ENCODE results near the gene SEC14L6.
A peak's percentile ranks its signal among the peaks of the same experiment; 100 is the strongest.
"Not testable (repeated sequence)": the region's sequence is repeated elsewhere in the genome, so short reads cannot be mapped to it uniquely, and the experiment has no call there.

Gene SEC14L6

GRCh38 chr22:30567277-30567676, 20.7 kb upstream of the SEC14L6 start:
- not testable (repeated sequence) for DNase-seq (ENCODE audit: low read depth in 2 of 2)

DNA sequence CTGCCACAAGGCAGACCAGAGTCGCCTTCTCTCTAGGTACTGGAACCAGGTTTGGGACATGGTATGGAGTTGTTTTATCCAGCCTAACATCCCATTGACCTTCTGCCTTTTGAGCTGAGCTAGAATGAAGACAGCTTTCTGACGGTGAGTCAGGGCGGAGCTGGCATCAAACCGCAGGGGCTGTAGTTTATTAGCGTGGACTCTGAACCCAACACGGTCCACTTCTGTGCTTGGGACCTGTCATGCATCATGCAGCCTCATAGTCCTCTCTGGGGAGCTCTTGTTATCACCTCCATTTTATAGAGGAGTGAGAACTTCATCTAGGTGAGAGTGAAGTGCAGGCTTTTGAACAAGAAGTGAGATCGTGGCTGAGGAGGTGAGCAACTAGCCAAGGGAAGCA, 19.6 kb upstream of the SEC14L6 start:
- DNase-seq (ENCODE audit: low read depth in 2 of 2): no peak

- no peak for DNase-seq (ENCODE audit: low read depth in 2 of 2)
These were observed 18.8 kb upstream of the SEC14L6 start for GRCh38 chr22:30565341-30565740.

- DNase-seq (ENCODE audit: low read depth in 2 of 2): no peak
These were observed 18.2 kb upstream of the SEC14L6 start for GRCh38 chr22:30564761-30565119.

- DNase-seq (ENCODE audit: low read depth in 2 of 2): no peak
These were observed 17.7 kb upstream of the SEC14L6 start for GRCh38 chr22:30564045-30564760.

DNA sequence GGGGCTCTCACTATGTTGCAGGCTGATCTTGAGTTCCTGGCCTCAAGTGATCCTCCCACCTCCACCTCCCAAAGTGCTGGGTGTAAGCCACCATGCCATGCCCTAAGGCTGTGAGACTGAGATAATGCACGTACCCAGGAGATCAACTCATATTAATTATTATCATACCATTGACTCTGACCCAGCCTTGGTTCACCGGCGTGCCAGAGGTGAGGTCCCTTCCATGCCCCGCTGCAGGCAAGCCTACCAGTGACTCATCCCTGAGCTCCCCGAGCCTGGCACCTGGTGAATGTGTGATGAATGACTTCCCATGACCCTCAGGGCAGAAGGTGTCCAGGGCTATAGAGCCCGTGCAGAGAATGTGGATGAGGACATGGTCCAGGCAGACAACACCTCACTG, 15.8 kb upstream of the SEC14L6 start:
- no peak for DNase-seq (ENCODE audit: low read depth in 2 of 2)

DNA sequence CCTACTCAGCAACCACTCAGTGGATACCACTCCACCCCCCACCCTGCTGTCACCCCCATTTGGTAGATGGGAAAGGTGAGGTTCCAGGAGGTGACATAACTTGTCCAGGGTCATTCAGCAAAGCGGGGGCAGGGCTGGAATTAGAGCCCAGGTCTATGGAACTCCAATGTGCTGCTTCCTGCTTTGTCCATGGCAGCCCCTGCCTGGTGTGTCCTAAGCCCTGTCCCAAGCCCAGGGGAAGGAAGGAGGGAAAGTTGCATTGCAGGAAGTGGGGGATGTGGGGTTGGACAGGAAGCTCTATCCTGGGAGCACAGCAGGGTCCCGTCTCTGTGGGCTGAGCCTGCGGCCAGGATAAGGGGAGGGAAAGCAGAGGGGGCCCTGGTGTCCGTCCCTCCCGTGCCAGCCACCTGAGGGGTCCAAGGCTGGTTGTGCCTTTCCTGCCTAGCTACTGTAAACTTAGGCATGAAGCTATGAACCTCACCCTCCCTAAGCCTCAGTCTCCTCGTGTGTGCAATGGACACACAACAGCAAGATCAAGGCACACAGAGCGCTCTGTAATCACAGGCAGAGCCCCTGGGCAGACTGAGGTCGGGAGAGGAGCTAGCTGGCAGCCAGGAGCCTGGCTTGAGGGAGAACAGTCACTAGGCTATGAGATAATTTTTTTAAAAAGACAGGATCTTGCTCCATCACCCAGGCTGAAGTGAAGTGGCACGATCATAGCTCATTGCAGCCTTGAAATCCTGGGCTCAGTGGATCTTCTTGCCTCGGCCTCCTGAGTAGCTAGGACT, 15.1 kb upstream of the SEC14L6 start:
- no peak for DNase-seq (ENCODE audit: low read depth in 2 of 2)

DNA sequence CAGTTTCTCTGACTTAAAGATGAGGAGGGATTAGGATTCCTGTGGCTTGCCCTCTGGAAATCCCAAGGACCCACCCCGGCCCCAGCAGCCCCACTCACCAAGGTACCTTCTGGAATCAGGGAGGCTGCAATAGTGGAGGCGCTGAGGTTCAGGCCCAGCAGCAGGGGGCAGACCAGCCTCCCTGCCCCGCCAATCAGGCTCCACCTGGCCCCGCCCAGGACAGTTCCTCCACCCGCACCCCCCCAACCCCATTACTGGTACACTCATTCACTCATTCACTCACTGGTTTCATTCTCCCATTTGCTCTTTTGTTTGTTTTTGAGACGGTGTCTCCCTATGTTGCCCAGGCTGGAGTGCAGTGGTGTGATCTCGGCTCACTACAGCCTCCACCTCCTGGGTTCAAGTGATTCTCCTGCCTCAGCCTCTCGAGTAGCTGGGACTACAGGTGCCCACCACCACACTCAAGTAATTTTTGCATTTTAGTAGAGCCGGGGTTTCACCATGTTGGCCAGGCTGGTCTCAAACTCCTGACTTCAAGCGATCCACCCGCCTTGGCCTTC, 14.2 kb upstream of the SEC14L6 start:
- DNase-seq (ENCODE audit: low read depth in 2 of 2): not testable (repeated sequence)

DNA sequence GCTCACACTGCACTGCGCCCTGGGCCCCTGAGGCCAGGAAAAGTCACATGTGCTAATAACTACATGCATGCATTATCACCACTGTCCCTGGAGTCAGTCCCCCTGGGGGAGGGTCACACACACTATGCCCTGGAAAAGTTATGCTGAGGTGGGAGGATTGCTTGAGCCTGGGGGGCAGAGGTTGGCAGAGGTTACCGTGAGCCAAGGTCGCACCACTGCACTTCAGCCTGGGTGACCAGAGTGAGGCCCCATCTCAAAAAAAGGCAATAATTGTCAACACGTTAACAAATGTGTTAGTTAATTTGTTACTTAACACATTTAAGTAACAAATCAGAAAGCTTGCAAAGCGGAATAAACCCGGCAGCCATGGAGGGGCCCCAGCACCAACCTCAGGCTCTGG, 13.3 kb upstream of the SEC14L6 start:
- DNase-seq (ENCODE audit: low read depth in 2 of 2): no peak

DNA sequence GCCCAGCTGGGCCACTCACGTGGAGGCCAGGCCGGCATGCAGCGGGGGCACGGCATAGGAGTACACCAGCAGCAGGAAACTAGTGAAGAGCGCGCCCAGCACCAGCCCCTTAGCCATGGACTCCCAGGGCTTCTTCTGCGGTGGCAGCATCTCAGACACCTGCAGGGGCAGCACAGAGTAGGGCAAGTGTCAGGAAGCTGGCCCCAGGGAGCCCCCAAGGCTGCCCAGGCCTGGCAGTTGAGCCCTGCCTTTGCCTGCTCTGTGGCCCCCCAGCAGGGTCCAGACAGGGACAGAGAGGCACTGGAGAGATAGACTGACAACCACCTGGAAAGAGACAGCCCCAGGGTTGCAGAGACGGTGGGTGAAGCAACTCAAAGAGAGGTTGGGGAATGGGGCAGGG, 10.7 kb upstream of the SEC14L6 start:
- DNase-seq (ENCODE audit: low read depth in 2 of 2): no peak

DNA sequence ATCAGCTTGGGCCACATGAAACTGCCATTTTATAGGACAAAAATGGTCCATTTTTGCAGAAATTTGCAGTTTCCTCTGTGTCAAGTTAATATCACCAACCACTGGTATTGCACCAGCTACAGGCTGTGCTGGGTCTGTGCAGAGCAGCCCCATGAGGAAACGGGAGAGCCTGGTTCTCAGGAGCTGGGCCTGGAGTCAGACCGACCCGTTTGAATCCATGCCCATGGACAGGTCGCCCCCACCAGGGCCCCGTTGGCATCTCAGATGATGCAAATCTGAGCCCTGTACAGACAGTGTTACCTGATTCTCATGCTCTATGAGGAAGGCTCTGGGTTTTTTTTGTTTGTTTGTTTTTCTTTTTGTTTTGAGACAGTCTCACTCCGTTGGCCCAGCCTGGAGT, 9.8 kb upstream of the SEC14L6 start:
- no peak for DNase-seq (ENCODE audit: low read depth in 2 of 2)

- DNase-seq (ENCODE audit: low read depth in 2 of 2): no peak
These were observed 9.0 kb upstream of the SEC14L6 start for GRCh38 chr22:30555282-30556210.

DNA sequence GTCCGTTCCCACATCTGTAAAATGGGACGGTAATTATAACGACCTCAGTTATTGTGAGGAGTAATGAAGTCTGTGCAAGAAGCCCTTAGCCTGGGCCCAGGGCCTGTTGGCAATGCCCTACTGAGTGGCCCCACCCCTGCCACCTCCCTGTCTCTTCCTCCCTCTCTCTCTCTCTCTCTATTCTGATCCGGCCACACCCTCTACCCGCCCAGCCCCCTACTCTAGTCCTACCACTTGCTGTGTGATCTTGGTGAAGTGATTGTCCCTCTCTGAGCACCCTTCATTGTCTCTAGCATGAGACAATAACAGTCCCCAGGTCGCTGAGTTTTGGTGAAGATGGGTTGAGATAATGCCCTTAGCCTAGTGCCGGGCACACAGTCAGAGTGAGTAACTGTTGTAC, 7.4 kb upstream of the SEC14L6 start:
- no peak for DNase-seq (ENCODE audit: low read depth in 2 of 2)

- no peak for DNase-seq (ENCODE audit: low read depth in 2 of 2)
These were observed 6.2 kb upstream of the SEC14L6 start for GRCh38 chr22:30552719-30553118.

GRCh38 chr22:30551813-30552212, 5.3 kb upstream of the SEC14L6 start:
- not testable (repeated sequence) for DNase-seq (ENCODE audit: low read depth in 2 of 2)

DNA sequence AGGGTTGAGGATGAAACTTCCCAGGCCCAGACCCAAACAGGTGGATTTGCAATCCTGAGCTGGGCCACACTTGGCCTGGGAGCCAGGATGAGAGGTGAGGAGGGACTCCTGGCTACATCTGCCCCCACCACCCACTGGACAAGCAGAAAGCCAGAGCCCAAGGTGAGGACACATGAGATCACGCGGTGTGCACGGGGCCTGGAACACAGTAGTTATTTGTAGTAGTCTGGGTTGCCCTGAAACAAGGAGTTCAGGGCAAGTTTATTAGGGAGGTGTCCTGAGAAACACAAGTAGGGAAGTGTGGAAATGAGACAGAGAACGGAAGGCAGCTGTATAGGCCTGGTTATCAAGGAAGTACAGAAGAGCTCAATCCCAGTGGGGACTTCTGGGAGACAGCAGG, 647 bp upstream of the SEC14L6 start:
- DNase-seq (ENCODE audit: low read depth in 2 of 2): no peak

DNA sequence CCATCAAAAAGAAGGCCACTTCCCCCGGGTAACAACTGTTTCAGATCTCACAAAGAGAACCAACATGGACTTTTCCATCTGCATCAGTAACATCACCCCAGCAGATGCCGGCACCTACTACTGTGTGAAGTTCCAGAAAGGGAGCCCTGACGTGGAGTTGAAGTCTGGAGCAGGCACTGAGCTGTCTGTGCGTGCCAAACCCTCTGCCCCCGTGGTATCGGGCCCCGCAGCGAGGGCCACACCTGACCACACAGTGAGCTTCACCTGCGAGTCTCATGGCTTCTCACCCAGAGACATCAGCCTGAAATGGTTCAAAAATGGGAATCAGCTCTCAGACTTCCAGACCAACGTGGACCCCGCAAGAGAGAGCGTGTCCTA, 3.7 kb downstream of the SEC14L6 start:
- no peak for DNase-seq (ENCODE audit: low read depth in 2 of 2)

DNA sequence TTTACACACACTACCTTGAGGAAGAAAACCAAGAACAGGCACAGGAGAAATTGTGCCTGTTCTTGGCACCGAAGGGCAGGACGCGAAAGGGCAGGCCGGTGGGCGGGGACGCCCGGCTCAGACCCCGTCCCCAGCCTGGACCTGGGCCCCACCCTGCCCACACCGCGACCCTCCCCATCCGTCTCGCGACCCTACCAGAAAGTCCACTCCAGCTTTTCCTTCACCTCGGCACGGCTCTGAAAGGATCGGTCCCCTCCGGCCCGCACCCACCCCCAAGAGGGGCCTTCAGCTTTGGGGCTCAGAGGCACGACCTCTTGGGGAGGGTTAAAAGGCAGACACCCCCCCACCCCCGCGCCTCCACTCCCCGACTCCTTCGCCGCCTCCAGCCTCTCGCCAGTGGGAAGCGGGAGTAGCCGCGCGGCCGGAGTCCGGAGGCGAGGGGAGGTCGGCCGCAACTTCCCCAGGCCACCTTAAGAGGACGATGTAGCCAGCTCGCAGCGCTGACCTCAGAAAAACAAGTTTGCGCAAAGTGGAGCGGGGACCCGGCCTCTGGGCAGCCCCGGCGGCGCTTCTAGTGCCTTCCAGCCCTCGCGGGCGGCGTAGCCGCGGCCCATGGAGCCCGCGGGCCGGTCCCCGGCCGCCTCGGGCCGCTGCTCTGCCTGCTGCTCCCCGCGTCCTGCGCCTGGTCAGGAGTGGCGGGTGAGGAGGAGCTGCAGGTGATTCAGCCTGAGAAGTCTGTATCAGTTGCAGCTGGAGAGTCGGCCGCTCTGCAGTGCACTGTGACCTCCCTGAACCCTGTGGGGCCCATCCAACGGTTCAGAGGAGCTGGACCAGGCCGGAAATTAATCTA, 4.4 kb downstream of the SEC14L6 start:
- DNase-seq (ENCODE audit: low read depth in 2 of 2): no peak

DNA sequence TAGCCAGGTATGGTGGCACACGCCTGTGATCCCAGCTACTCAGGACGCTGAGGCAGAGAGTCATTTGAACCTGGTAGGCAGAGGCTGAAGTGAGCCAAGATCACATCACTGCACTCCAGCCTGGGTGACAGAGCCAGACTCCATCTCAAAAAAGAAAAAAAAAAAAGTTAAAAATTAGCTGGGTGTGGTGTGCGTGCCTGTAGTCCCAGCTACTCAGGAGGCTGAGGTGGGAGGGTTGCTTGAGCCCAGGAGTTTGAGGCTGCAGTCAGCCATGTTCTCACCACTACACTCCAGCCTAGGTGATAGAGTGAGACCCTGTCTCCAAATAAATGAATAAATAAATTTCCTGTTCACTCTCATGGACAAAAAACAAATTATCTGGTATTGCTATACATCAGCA, 5.0 kb downstream of the SEC14L6 start:
- DNase-seq (ENCODE audit: low read depth in 2 of 2): not testable (repeated sequence)

DNA sequence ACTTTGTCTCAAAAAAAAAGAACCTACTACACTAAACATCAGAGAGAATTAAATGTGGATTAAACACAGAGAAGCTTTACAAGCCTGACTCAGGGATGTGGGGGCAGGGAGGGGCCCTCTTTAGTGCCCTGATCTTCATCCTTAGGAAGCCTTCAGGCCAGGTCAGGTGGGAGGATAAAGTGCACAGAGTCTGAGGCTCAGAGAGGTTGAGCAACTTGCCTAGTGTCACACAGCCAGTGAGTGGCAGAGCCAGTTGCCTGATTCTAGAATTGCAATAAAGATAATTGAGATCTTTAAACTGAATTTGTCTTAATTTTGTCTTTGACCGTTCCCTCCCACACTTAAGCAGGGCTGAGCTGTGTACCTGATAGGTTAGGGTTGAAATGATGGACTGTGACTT, 7.2 kb downstream of the SEC14L6 start:
- no peak for DNase-seq (ENCODE audit: low read depth in 2 of 2)

- DNase-seq (ENCODE audit: low read depth in 2 of 2): peak in 1 of 2 experiments; percentile 6
These were observed 8.3 kb downstream of the SEC14L6 start for GRCh38 chr22:30538280-30538679.
